ENCODE data around the gene CENPX. TPM values are rescaled to one million over a fixed set of nuclear protein-coding genes. Genes with fewer than 3 reads are reported as not detected.

CENPX gene
- total and polyA plus RNA-seq, 2 of the 13 experiments (the other 11 are each of a cell fraction or from before 2014, with no cell fraction given) = 92.7 to 170 TPM

DNA sequence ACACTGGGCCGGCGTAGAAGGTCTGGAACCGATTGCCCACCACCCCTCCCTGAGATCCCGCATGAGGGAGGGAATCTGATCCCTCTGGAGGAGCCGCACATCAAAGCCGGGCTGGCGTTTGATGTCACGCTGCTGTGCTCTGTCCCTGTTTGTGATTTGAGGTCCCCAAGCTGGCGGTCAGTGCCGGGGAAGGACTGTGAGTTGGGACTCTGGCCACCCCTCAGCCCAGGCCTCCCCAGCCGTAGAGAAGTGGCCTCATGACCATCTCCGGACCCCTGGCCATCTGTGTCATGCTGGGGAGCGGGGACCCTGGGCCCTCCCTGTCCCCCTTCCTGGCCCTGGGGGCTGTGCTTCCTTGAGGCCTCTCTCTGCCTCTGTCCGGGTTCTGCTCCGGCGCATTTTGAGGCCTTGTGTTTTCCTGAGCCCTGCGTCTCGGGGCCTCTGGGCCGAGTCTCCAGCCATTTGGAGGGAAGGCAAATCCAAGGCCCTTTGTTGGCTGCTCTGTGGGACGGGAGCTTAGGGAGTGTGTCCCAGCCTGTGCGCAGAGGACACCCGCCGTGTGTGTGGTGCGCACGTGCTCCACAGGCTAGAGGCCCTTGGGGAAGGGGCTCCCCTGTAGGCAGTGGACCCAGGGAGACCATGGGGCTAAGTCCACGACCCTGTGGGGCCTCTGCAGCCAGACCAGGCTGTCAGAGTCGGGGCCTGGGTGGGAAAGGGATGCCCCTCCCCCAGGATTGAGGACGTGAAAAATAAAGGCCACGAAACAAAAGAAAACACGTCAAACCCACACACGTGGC, 30.2 kb downstream of the CENPX start (continued):
- TF ChIP-seq, protein P1, sequence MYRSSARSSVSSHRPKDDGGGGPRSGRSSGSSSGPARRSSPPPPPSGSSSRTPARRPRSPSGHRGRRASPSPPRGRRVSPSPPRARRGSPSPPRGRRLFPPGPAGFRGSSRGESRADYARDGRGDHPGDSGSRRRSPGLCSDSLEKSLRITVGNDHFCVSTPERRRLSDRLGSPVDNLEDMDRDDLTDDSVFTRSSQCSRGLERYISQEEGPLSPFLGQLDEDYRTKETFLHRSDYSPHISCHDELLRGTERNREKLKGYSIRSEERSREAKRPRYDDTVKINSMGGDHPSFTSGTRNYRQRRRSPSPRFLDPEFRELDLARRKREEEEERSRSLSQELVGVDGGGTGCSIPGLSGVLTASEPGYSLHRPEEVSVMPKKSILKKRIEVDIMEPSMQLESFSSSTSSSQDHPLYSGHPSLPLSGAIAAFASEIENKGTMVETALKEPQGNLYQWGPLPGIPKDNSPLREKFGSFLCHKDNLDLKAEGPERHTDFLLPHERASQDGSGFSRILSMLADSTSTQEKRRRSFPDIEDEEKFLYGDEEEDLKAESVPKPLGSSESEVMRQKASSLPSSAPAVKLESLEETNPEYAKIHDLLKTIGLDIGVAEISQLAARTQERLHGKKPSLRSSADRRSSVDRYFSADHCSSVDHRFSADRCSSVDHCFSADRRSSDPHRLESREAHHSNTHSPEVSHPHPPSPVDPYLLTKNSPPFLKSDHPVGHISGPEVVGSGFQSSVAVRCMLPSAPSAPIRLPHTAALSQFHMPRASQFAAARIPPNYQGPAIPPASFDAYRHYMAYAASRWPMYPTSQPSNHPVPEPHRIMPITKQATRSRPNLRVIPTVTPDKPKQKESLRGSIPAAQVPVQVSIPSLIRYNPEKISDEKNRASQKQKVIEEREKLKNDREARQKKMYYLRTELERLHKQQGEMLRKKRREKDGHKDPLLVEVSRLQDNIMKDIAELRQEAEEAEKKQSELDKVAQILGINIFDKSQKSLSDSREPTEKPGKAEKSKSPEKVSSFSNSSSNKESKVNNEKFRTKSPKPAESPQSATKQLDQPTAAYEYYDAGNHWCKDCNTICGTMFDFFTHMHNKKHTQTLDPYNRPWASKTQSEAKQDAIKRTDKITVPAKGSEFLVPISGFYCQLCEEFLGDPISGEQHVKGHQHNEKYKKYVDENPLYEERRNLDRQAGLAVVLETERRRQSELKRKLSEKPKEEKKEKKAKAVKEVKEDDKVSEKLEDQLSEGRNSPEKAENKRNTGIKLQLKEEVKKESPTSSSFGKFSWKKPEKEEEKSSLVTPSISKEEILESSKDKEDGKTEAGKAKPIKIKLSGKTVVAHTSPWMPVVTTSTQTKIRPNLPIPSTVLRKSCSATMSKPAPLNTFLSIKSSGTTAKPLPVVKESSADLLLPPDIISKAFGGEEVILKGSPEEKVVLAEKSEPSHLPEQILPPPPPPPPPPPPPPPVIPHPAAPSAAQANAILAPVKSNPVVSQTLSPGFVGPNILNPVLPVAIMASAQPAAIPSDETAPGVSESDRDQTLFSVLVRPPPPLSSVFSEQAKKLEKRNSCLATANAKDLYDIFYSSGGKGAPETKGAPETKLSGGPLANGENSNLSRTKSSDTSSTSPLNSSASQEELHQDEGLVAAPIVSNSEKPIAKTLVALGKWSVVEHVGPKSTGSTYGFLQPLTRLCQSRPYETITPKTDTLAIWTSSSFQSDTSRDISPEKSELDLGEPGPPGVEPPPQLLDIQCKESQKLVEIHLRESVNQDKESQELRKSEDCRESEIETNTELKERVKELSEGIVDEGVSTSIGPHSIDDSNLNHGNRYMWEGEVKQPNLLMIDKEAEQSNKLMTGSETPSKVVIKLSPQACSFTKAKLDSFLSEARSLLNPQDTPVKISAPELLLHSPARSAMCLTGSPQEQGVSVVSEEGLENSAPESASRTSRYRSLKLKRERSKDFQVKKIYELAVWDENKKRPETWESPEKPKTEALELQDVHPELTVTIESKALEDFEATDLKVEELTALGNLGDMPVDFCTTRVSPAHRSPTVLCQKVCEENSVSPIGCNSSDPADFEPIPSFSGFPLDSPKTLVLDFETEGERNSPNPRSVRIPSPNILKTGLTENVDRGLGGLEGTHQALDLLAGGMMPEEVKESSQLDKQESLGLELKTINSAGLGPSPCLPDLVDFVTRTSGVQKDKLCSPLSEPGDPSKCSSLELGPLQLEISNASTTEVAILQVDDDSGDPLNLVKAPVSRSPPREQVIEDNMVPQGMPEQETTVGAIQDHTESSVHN (CRISPR knock-in tag; IDR thresholded peaks at IDR 0.05) = peak; percentile 97
- TF ChIP-seq AKNA (CRISPR knock-in tag; IDR thresholded peaks at IDR 0.05; ENCODE audit: borderline replicate concordance) (peak; percentile 78), NCOA2 (CRISPR knock-in tag; IDR thresholded peaks at IDR 0.05) (peak; percentile 82), SNAPC2 (CRISPR knock-in tag; IDR thresholded peaks at IDR 0.05) (peak; percentile 80; the same call in 1 of the 2 replicates), CREM (IDR thresholded peaks at IDR 0.05) (peak; percentile 66), CREM (CRISPR knock-in tag; IDR thresholded peaks at IDR 0.05) (0 out of 2 replicates have a peak, but pooled peaks have one; percentile 5), KDM5B (CRISPR knock-in tag; IDR thresholded peaks at IDR 0.05; ENCODE audit: borderline replicate concordance) (peak; percentile 99), NFATC3 (CRISPR knock-in tag; IDR thresholded peaks at IDR 0.05) (peak; percentile 98), RBM22 (optimal IDR thresholded peaks at IDR 0.05; ENCODE audit: low read length) (peak; percentile 49), HNRNPK (IDR thresholded peaks at IDR 0.05; ENCODE audit: low read depth, low read length, poor library complexity, severe bottlenecking) (no peak), ZNF567 (CRISPR knock-in tag; IDR thresholded peaks at IDR 0.05; ENCODE audit: borderline replicate concordance) (no peak; the same call in 1 of the 2 replicates), CENPX (CRISPR knock-in tag; IDR thresholded peaks at IDR 0.05) (no peak), CEBPG (CRISPR knock-in tag; IDR thresholded peaks at IDR 0.05) (peak; percentile 39; the same call in 1 of the 2 replicates), ZNF772 (CRISPR knock-in tag; IDR thresholded peaks at IDR 0.05) (peak; percentile 99), GLMP (CRISPR knock-in tag; IDR thresholded peaks at IDR 0.05; ENCODE audit: borderline replicate concordance) (peak; percentile 64; the same call in 1 of the 2 replicates)

Measured in HepG2 (cell line).